Nucleus accumbens (tissue), 56 donors: ENCODE measurements around the gene LBX2.

Experiments
- DNase-seq, 56 donors: peaks; one replicate each; lab custom pipeline; 2025; lab: John Stamatoyannopoulos, UW

The LBX2 gene

DNA sequence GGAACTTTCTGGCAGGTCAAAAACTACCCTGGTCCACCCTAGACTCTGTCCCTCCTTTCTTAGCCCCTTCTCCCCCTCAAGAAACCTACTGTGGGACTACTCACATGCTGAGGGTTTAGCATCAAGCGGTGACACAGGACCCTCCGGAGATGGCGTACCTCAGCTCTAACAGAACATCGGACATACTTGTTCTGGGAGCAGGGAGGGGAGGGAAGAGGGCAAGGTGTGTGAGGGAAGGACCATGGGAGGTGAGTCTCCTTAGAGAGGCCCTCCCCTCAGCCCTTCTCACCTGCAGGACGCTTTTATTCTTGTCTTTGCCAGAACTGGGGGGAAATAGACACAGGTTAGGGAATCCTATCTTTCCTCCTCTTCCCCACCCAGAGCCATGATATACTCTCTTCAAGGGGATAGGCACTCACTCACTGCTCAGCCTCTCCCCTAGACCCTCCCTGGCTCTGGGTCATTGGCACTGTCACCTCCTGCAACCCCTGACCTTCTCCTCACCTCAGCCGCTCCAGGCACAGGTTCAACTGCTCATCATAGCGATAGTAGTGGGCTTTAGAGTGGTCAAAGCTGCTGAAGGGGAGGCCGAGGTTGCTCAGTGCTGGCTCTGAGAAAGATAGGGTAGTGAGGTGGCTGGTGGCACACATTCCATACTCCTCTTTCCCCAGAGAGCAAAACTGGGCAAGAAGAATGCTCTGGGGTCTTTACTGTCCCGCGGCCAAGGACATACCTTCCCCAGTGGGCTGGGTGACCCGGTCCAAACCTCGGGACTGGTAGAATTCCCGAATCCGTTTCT is 6.2 kb upstream of the LBX2 start:
- no peak for DNase-seq

DNA sequence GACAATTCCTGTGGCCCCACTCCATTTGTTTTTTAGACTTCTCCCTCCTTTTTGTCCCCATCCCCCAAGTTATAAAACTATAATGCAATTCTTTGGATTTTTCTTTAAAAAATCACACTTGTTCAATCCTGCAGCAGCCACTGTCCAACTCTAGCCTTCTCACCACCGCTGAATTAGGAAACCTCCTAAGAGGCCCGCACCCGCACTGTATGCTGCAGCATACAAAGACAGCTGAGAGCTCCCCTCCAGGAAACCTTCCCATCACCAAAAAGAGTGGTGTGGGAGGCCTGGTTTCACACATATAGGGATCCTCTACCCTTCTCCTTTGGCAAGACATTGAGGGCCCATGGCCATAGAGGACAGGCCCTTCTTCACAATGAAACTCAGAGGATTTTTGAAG is 5.2 kb upstream of the LBX2 start:
- DNase-seq: no peak

DNA sequence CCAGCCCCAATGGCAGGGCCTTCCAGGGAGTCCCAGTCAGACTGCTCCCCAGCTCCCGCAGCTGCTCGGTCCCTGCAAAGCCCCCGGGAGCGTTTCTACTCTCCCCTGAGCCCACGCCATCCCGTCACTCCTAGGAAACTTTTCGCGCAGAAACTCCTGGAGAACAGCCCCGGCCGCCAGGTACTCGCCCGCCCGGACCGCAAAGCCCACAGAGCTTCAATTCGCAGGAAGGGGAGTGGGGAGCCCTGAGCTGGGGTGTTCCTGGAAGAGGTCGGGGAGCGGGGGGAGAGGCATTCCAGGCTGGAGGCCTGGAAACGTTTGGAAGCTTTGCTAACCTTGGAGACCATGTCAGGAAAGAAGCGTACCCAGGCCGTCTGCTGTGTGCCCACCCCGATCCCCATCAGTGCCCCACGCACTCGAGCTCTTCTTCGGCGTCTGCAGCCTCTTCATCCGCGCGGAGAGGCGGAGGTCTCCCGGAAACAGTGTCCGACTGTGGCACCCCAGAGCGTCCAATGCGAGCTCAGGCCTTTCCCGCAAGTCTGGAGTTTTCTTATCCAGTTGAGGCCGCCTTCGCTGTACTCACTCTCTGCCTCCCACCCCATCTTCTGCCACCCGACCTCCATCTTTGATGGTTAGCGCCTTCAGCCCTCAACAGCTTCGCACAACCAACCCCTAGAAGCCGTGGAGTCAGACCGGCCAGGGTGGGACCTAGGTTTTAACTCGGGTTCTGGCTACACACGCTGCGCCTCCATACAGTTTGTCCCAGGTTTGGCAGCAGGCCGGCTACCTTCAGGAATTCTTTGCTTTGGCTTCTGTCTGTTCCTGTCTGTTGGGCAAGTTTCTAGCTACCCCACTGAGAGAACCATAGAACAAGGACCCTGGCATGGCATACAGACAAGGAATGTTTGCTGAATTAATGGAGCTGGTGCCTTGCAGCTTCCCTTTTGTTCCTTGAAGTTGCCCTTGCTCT is 4.4 kb upstream of the LBX2 start:
- DNase-seq: no peak

DNA sequence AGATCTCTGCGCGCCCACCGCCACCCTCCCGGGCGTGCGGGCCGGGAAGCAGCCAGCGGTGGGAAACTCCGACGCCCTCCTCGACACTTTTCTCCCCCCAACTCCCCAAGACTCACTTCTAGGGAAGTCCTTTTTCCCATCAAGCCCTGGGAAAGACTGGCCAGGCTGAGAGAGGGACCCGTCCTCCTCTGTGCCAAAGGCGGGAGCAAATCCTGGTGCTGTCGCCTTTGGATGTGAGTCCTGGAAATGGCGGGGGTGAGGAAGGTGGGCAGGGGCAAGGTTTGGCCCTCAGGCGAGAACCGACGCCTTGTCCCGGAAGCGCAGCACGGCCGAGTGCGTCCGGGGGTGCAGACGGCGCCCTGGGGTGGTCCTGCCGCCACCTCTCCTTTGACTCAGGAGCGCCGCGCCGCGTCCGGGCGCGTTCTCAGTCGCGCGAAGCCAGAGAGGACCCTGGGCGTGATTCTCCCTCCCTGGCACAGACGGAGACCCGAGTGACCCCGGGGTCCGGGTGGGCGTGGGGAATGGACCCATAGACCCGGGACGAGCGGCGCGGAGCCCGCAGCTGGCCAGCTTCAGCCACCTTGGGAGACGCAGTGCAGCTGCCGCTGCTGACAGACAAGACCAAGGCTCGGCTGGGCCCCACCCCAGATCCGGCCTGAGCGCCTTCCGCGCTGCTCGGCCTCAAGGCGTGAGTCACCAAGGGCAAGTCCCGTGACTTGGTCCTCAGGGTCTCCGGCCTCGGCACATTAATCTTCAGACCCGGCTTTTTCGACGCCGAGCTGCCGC is 3.5 kb upstream of the LBX2 start:
- DNase-seq: peak in 3 of 56 donors; percentile 11 to 24 (median 12)

DNA sequence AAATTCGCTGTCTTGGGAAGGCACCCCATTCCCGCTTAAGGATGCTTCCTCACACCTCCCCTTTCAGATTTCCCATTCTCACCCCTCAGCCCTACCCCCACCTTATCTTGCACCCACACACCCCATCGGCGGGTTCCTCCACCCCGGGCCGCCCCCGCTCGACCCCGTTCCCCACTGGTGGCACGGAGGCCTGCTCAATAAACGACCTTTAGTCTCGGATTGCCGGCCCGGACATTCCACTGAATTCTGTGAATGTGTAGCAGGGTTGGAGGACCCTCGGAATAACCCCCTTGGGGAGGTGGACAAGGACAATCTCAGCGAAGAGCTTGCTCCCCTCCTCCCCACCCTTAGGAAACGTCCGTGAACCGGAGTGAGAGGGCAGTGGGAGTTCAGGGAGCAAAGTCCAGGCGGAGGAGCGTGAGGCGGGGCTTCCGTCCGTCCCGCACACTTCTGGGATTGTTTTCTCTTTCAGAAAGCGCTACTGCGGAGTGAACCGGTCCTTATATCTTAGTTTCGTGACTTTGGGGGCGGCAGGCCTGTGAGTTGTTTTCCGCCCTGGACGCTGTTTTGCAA is 2.8 kb upstream of the LBX2 start:
- DNase-seq: no peak

DNA sequence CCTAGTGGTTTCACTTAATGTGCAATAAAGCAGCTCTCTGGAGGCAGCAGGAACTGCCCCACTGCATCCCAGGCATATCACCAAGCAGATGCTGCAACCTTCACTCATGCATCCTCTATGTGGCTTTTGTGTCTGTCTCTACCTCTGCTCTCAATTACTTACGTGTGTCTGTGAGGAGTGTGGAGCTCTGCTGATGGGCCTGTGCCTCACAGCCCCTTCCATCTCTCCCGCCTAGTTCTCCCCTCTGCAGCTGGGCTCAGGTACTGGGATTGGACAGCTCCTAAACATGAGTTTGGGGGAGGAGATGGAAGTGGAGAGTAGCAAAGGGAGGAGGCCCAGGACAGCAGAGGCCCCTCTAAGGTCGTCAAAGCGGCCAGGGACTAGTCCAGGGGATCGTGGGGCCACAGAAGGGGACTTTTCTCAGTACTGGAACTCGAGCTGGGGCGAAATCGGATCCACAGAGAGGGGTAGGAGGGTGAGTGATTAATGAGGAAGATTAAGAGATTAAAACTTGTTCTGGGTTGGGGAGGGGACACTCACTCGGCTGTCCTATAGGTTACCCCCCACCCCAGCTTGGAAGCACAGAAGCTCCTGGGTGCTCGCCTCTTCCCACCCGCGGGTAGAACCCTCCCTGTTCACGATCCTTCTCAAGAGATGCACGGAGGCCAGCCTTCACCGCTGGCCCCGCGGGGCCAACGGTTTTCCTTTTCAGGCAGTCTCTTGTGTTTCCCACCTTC is 2.1 kb upstream of the LBX2 start:
- DNase-seq: no peak

DNA sequence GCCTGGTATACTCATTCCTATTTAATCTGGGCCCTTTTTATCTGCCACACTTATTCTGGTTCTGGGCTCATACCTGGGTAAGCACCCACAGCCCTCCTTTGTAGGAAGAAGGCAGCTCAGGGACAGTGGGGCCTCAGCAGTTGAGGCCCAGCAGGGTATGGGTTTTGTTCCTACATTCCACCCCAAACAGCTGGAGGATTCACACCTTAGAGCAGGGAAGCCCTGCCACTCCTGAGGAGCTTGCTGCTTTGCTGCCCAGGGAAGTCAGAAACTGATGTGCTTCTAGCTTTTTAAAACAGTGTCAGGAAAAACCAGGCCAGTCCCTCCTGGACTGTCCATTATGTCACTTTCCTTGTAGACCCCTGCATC is 1.2 kb upstream of the LBX2 start:
- DNase-seq: no peak

DNA sequence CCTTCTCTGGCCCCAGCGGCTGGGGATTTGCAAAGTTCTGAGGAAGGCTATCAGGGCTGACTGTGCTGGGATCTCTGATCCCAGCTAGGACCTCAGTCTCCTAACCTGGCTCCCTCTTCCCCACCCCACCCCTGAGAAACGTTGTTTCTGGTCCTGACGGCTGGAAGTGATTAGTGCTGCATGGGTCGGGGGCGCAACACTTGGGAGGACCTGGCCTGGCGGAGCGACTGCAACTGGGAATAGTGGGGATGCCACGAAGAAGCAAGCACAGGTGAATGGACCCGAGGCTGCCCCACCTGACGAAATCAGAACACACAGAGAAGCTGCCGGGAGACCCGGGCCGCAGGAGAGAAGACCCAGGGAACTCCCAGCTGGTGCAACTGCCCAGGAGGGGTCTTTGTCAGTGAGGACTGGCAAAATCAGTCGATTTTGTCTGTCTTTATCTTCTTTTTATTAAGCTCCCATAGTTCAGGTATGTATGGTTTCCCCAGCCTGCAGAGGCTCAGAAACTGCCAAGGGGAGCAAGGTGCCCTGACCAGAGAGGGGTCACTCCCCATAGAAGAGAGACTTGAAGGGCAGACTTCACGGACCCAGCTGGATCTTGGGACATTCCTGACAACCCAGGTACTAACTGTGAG is 656 bp upstream of the LBX2 start:
- DNase-seq: no peak

DNA sequence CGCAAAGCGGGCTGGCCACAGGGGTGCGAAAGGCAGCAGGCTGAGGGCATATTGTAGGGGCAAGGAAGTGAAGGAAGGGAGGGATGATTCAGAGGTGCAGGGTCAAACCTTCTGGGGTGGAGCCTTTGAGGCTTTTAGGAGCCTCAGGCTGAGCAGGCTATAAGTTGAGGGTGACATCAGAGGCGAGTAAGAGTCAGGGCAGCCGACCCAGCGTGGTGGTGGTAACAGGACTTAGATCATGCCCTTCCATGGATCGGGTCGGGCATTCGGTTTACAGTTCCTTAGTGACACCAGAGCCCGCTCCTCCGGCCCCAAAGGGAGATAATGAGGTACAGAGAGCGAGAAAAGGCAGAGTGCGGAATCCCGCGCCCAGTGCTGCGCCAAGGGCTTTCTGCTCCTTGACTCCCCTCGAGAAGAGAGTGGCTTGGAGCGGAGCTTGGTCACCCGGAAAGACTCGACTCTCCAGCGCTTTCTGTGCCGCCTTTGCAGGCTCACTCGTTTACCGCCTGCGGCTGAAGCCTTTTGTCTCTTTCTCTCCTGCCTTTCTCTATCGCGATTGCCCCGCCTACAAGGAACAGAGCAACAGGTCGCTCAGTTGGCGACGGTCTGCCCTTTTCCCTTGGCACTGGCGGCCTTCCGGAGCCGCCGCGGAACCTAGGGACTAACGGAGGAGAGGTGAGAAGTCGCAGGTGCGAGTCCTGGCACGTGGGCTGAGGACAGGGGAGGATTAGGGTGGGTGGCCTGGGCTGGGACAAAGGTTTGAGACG is 720 bp downstream of the LBX2 start:
- no peak for DNase-seq

DNA sequence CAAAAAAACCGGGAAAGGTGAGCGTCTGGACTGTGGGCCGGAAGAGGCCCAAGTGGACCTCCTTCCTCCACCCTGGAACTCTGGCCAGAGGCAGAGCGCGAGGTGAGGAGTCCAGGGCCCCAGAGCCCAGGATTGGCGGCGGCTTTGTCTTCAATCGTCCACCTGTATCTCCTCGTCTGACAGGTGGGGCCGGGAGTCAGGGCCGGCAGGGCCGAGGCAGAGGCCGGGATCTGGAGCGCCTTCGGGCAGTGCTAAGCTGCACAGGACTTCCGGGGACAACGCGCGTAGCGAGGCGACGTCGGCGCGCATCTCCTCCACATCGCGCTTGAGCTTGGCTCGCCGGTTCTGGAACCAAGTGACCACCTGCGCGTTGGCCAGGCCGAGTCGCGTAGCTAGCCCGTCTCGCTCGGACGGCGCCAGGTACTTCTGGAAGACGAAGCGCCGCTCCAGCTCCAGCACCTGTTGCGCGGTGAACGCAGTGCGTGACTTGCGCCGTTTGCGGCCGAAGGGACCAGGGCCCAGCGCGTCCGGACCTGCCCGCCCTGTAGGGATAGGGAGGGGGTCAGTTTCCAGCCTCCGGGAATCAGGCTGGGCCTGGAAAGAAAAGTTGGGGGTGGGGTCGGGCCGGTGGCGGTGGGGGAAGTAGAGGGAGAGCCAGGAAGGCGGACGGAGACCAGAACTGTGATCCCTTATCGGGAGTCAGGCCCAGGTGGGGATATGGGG is 1.5 kb downstream of the LBX2 start:
- no peak for DNase-seq

DNA sequence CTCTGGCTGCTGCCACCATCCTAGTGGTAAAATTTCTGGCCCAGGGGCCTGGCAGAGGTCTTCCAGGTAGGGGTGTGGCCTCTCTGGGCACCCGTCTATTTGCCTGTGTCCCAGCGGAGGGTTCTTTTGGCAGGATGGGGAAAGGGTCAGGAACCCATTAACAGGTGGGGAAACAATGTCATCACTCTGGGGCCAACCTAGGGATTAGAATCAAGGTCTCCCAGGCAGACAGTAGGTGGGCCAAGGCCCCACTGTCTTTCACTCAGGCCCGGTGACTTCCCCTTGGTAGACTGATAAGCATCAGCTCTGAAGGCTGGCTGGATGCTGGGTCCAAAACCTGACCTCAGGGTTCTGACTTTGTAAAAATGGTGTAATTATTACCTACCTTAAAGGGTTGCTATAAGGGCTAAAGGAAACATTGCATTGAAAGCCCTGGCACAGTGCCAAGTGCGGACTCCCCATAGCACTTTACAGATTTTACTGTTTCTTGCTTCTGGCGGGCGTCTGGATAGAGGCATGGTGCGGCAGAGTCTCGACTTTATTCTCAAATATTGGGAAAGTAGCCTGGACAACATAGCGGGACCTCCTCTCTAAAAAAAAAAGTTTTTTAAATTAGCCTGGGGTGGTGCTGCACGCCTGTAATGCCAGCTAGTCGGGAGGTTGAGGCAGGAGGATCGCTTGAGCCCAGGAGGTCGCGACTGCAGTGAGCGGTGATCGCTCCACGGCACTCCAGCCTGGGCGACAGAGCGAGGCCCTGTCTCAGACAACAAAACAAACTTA is 2.2 kb downstream of the LBX2 start:
- DNase-seq: no peak

DNA sequence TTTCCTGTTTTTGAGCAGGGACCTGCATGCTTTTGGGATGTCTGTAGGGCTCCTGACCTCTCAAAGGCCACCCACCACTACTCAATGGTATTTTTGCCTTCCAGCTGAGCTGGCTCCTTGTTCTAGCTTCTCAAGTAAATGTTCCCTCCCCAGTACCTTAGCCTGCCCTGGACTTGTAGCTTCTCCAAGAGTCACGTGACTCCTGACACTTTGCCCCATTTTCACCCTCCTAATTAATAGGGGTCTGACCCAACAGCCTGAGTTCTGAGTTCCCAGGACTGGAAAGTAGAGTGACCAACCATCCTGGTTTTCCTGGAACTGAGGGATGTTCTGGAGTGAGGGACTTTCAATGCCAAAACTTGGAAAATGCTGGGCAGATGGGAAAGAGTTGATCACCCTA is 4.0 kb downstream of the LBX2 start:
- no peak for DNase-seq

DNA sequence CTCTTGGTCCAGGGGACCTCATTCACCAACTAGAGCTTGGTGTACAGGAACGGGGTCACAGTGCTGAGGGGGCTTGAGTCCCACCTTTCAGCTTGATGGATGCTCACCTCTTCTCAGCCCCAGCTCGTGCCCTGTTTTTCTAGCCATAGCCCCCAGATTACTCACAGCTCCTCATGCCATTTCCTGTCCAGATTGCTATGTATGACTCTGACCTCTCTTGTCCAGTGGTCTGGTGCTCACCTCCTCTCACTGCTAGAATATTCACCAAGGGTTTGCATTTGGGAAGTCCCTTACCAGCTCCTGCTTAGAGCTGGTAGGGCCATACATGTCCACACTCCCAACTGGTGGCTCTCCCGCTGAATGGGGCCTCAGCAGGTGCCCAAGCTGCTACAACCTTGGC is 5.9 kb downstream of the LBX2 start:
- no peak for DNase-seq

DNA sequence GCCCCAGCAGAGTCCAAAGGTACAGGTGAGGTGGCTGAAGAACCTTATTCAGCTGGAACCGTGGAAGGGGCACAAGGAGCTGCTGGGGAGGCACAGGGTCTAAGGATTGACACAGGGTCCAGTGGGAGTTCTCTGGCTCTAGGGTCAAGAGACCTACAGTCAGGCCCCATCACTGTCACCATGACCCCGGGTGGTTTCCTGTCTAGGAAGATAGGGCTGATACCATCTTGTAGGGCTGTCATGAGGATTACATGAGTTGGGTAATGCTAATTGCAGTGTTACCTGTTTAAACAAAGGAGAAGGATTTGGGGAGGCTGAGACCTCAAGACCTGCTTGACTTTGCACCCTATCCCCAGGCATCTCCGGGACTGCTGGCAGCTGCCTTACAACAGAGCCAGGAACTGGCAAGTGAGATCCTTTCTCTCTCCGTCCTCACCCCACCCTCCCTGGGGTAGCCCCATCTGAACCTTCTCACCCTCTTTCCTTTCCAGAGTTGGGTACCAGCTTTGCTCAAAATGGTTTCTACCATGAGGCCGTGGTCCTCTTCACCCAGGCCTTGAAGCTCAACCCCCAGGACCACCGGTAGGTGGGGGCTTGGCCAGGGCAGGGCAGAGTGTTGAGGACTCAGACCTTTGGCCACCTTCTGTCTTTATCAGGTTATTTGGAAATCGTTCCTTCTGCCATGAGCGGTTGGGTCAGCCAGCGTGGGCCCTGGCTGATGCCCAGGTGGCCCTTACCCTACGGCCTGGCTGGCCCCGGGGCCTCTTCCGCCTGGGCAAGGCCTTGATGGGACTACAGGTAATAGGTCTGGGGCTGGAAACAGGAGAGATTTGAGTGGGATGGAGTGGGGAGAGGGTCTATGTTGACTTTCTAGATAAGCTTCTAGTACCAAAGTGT is 7.5 kb downstream of the LBX2 start:
- DNase-seq: no peak

DNA sequence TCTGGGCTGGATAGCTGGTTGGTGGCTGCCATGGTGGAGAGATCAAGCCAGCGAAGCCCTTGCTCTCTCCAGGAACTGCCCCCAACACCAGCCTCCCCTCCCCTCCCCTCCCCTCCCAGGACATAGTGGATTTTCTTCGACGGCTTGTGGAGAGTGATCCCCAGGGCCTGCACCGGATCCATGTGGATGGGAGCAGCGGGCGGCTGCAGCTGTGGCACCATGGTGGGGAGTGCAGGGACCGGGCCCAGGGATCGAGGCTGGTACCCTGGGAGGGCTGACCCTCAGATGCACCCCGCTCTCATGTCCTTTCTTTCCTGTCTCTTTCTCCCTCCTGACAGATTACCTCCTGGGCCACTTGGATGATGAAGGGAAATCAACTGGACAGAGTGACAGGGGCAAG is 9.5 kb downstream of the LBX2 start:
- no peak for DNase-seq
